ENCODE data around the gene LAMA3.

GRCh38 chr18:23990474-23991410, 301.5 kb downstream of the LAMA3 start:
- TF ChIP-seq CTCF (IDR thresholded peaks at IDR 0.05) (no peak), POLR2A (IDR thresholded peaks at IDR 0.05) (no peak)

Data from Peyer's patch (tissue), 4 donors.